Uterus (tissue), 2 donors: Measurements from ENCODE around the gene C1QTNF1.

Experiments used
- CTCF ChIP-seq, 4 experiments: fragments of 200-600 bp in 2 of 4; fragments of 450-650 bp in 2 of 4; sonication (generic) in 2 of 4; IDR thresholded peaks; one replicate each; pipeline ENCODE4 v1.5.1; 2016 to 2019; ENCODE audit warnings: antibody characterized with exemption in 4 of 4, mild to moderate bottlenecking in 2 of 4, moderate library complexity in 1 of 4
- POLR2A ChIP-seq, 2 donors: fragments of 450-650 bp; IDR thresholded peaks; one replicate each; pipeline ENCODE4 v1.6.1; 2016; ENCODE audit warnings: antibody characterized with exemption in 2 of 2, mild to moderate bottlenecking in 1 of 2, moderate library complexity in 1 of 2

GRCh38 chr17:79065105-79065670, 41.2 kb downstream of the C1QTNF1 start:
- peak in 3 of 4 experiments; percentile 20 to 25 (median 23) for TF ChIP-seq CTCF (IDR thresholded peaks at IDR 0.05)
- TF ChIP-seq POLR2A (IDR thresholded peaks at IDR 0.05): no peak
